SK-N-SH (cell line): ENCODE results near the gene LAMTOR2. TPM values are rescaled to one million over a fixed set of nuclear protein-coding genes. Genes with fewer than 3 reads are reported as not detected.

Experiments used
- CTCF ChIA-PET: fragments of 300-600, 350-600 bp; formaldehyde crosslinking; extraction: SDS; loops from one replicate; lab custom pipeline; 2021; lab: Yijun Ruan, JAX
- POLR2A ChIA-PET: fragments of 350-600 bp; sonication (Branson Sonifier 250); formaldehyde crosslinking; extraction: SDS; loops from one replicate; lab custom pipeline; 2020; ENCODE audit warnings: antibody characterized with exemption, inconsistent platforms; lab: Yijun Ruan, JAX
- DNase-seq: peaks from one replicate; pipeline ENCODE4 v3.0.0; 2012
- H2AFZ ChIP-seq: fragments of 200-600 bp; sonication (generic); 2 replicates; pipeline ENCODE4 v1.8.1; 2016; ENCODE audit warnings: antibody characterized with exemption, mild to moderate bottlenecking, low read depth
- H3F3A ChIP-seq: fragments of 200-600 bp; sonication (generic); replicated peaks from 2 replicates; pipeline ENCODE3; 2016; ENCODE audit warnings: antibody characterized with exemption, mild to moderate bottlenecking; ENCODE audit not compliant: insufficient read depth
- H3K27ac ChIP-seq, 2 experiments: fragments of 200-500 bp in 1 of 2; fragments of 200-600 bp in 1 of 2; sonication (Bioruptor generic) in 1 of 2; sonication (generic), shearing (Covaris generic) in 1 of 2; 2 replicates each; pipeline versions ENCODE4 v1.5.1 to v1.6.1; 2014 to 2016; ENCODE audit warnings: low read depth in 2 of 2, inconsistent platforms in 1 of 2, low read length in 1 of 2, mild to moderate bottlenecking in 1 of 2, mixed read lengths in 1 of 2
- H3K27me3 ChIP-seq: fragments of 200-600 bp; sonication (generic), shearing (Covaris generic); 2 replicates; pipeline ENCODE4 v1.6.1; 2016; ENCODE audit warnings: mixed run types; ENCODE audit not compliant: insufficient read depth
- H3K36me3 ChIP-seq, 2 experiments: fragments of 200-500 bp in 1 of 2; fragments of 200-600 bp in 1 of 2; sonication (Bioruptor generic) in 1 of 2; sonication (generic) in 1 of 2; replicated peaks in 1 of 2; 2 replicates each; pipeline versions ENCODE3 to v1.5.1; 2014 to 2016; ENCODE audit warnings: low read length in 1 of 2, mild to moderate bottlenecking in 1 of 2; ENCODE audit not compliant: insufficient read depth in 2 of 2, control insufficient read depth in 1 of 2
- H3K4me1 ChIP-seq, 2 experiments: fragments of 200-500 bp in 1 of 2; fragments of 200-600 bp in 1 of 2; sonication (Bioruptor generic) in 1 of 2; sonication (generic), shearing (Covaris generic) in 1 of 2; 2 replicates each; pipeline versions ENCODE4 v1.5.1 to v1.6.1; 2014 to 2016; ENCODE audit warnings: low read depth in 1 of 2, low read length in 1 of 2, mixed run types in 1 of 2; ENCODE audit not compliant: insufficient read depth in 2 of 2, control insufficient read depth in 1 of 2
- H3K4me2 ChIP-seq: fragments of 200-600 bp; sonication (generic), shearing (Covaris generic); 2 replicates; pipeline ENCODE4 v1.6.1; 2017; ENCODE audit warnings: mixed run types
- H3K4me3 ChIP-seq, 2 experiments: fragments of 200-500 bp in 1 of 2; fragments of 200-600 bp in 1 of 2; sonication (Bioruptor generic) in 1 of 2; sonication (generic), shearing (Covaris generic) in 1 of 2; 2 replicates each; pipeline versions ENCODE4 v1.5.1 to v1.8.1; 2014 to 2016; ENCODE audit warnings: low read depth in 2 of 2, inconsistent platforms in 1 of 2, low read length in 1 of 2, mild to moderate bottlenecking in 1 of 2, mixed read lengths in 1 of 2, moderate library complexity in 1 of 2
- H3K79me2 ChIP-seq: fragments of 200-600 bp; sonication (generic); 2 replicates; pipeline ENCODE4 v1.8.1; 2017; ENCODE audit warnings: mild to moderate bottlenecking; ENCODE audit not compliant: insufficient read depth
- H3K9ac ChIP-seq: fragments of 200-600 bp; sonication (generic); 2 replicates; pipeline ENCODE4 v1.6.1; 2017; ENCODE audit warnings: mixed run types
- H3K9me2 ChIP-seq: fragments of 200-600 bp; sonication (generic); 2 replicates; pipeline ENCODE4 v1.6.1; 2017; ENCODE audit warnings: mixed run types
- H3K9me3 ChIP-seq: fragments of 200-600 bp; sonication (generic); 2 replicates; pipeline ENCODE4 v1.6.1; 2017; ENCODE audit warnings: mixed run types, mild to moderate bottlenecking, moderate library complexity
- H4K20me1 ChIP-seq: fragments of 200-600 bp; sonication (generic); 2 replicates; pipeline ENCODE4 v1.6.1; 2017; ENCODE audit warnings: mild to moderate bottlenecking, mixed run types; ENCODE audit not compliant: insufficient read depth
- CHD2 ChIP-seq: fragments of 150-350 bp; IDR thresholded peaks from 2 replicates; pipeline ENCODE4 v1.6.1; 2018; ENCODE audit warnings: low read length; ENCODE audit not compliant: partially characterized antibody
- CTCF ChIP-seq: fragments of 200-600 bp; sonication (generic); IDR thresholded peaks from 2 replicates; pipeline ENCODE4 v1.6.1; 2017; ENCODE audit warnings: antibody characterized with exemption, mild to moderate bottlenecking, moderate library complexity
- ELF1 ChIP-seq: IDR thresholded peaks from 2 replicates; pipeline ENCODE4 v1.4.0; 2012
- FOXJ3 ChIP-seq: sonication (generic); formaldehyde crosslinking; IDR thresholded peaks from 2 replicates; pipeline ENCODE4 v1.5.1; 2020; ENCODE audit warnings: mild to moderate bottlenecking, missing genetic modification reagents
- FOXM1 ChIP-seq: IDR thresholded peaks from 2 replicates; pipeline ENCODE4 v1.4.0; 2012; ENCODE audit warnings: low read depth, mild to moderate bottlenecking
- MAX ChIP-seq: IDR thresholded peaks from 2 replicates; pipeline ENCODE4 v1.4.0; 2012; ENCODE audit warnings: low read depth
- MXI1 ChIP-seq: IDR thresholded peaks from 2 replicates; pipeline ENCODE4 v1.6.1; 2012; ENCODE audit warnings: mild to moderate bottlenecking, low read depth, low read length, improper control_type of control experiment
- RCOR1 ChIP-seq: fragments of 150-350 bp; IDR thresholded peaks from 2 replicates; pipeline ENCODE4 v1.6.1; 2017; ENCODE audit warnings: antibody characterized with exemption, low read length
- REST ChIP-seq: IDR thresholded peaks from 2 replicates; pipeline ENCODE4 v1.6.1; 2012; ENCODE audit warnings: mild to moderate bottlenecking, low read depth, low read length, moderate library complexity
- TAF1 ChIP-seq: IDR thresholded peaks from 2 replicates; pipeline ENCODE4 v1.6.1; 2012; ENCODE audit warnings: low read depth, mild to moderate bottlenecking, low read length, moderate library complexity, borderline replicate concordance
- WGBS: methylation state at CpG from one replicate; pipeline ENCODE4 v1.1.6; 2017; ENCODE audit warnings: low lambda C conversion rate; 5-methylcytosine and 5-hydroxymethylcytosine counted together
- polyA plus RNA-seq, 3 experiments: library from polyadenylated mRNA; depleted of rRNA; stranded (reverse); fragments of >200 nt; gene quantifications; 2 replicates each; pipeline ENCODE4 v1.2.3, GENCODE V29; 2012

LAMTOR2 gene
- polyA plus RNA-seq, 1 of the 3 experiments (the other 2 are of a cell fraction) = 230 TPM

- Histone ChIP-seq H3K4me2 (peak within 1 kb of the TSS; percentile 85), H2AFZ (peak within 1 kb of the TSS; percentile 90), H3K27me3 (no peaks in the 10 kb centered on the region), H3K9me2 (no peaks in the 10 kb centered on the region), H3F3A (peaks cover 6% of the 10 kb centered on the region), H3K27ac (peak within 1 kb of the TSS; percentile 93 to 100), H3K4me3 (peak within 1 kb of the TSS; percentile 87 to 94), H3K9ac (peak within 1 kb of the TSS; percentile 78), H3K9me3 (no peaks in the 10 kb centered on the region), H3K79me2 (peaks cover 44% of the 10 kb centered on the region), H3K36me3 (peaks cover 9 to 37% of the 10 kb centered on the region in 2 experiments), H4K20me1 (peaks cover 8% of the 10 kb centered on the region), H3K4me1 (peaks cover 6 to 17% of the 10 kb centered on the region in 2 experiments; a peak in 3 of 4 replicates)
- CTCF ChIA-PET = interaction anchor here (0.7 to 3.1 kb wide), 12 partner anchors 8 to 175 kb away, joined by 3 to 19 read pairs (median 4); partner anchors contain the start of gene SSR2
- 0 out of 2 replicates have a peak, but pooled peaks have one; percentile 22 for TF ChIP-seq MAX
- TF ChIP-seq TAF1 = 0 out of 2 replicates have a peak, but pooled peaks have one; percentile 41
- peak; percentile 44 for TF ChIP-seq CTCF
- no peak for TF ChIP-seq RCOR1
- POLR2A ChIA-PET = interaction anchor here (0.7 kb wide), 1 partner anchor 29 kb away, joined by 4 read pairs; the partner anchor contains the start of gene MEX3A
- under 1% methylated on average over 28 of the region's 49 CpGs for WGBS
- peak; percentile 94 for DNase-seq
These were observed 648 bp upstream of the LAMTOR2 start, which contains the start of gene UBQLN4 for GRCh38 chr1:156053768-156054499. TSS of gene UBQLN4 (minus strand) at chr1:156053798. CDS start at chr1:156053701, 97 bp downstream.

GRCh38 chr1:156055281-156056048, 883 bp downstream of the LAMTOR2 start:
- Histone ChIP-seq H3K4me1 (peaks cover 6 to 17% of the 10 kb centered on the region in 2 experiments; a peak in 3 of 4 replicates), H4K20me1 (peaks cover 8% of the 10 kb centered on the region), H2AFZ (peak overlapping the region; percentile 90), H3K79me2 (peaks cover 44% of the 10 kb centered on the region), H3F3A (peaks cover 8% of the 10 kb centered on the region), H3K9me3 (no peaks in the 10 kb centered on the region), H3K4me3 (peak overlapping the region; percentile 87 to 94), H3K4me2 (peak overlapping the region; percentile 85), H3K9ac (peak overlapping the region; percentile 78), H3K9me2 (no peaks in the 10 kb centered on the region), H3K36me3 (peaks cover 2 to 23% of the 10 kb centered on the region in 2 experiments), H3K27ac (peak overlapping the region; percentile 93; a peak in 3 of 4 replicates), H3K27me3 (no peaks in the 10 kb centered on the region)
- WGBS = 23% methylated on average over 17 of the region's 17 CpGs
- no peak for DNase-seq
- POLR2A ChIA-PET = no interaction called here
- TF ChIP-seq CHD2 = no peak
- no peak for TF ChIP-seq CTCF
- no peak for TF ChIP-seq ELF1
- TF ChIP-seq FOXM1 = no peak
- TF ChIP-seq TAF1 = no peak
- no peak for TF ChIP-seq MAX
- TF ChIP-seq REST = no peak
- no peak for TF ChIP-seq RCOR1
- TF ChIP-seq FOXJ3 = no peak
- no peak for TF ChIP-seq MXI1
- CTCF ChIA-PET = no interaction called here
